ENCODE results near the gene OR10S1. TPM values are rescaled to one million over a fixed set of nuclear protein-coding genes. Genes with fewer than 3 reads are reported as not detected.
"Not testable (repeated sequence)": the region's sequence is repeated elsewhere in the genome, so short reads cannot be mapped to it uniquely, and the experiment has no call there.

The OR10S1 gene
- not detected for total RNA-seq

- no peaks in the 10 kb centered on the region for H3K9me3 ChIP-seq
- TF ChIP-seq POLR2A (IDR thresholded peaks at IDR 0.05): no peak
- no peak for TF ChIP-seq CTCF (IDR thresholded peaks at IDR 0.05)
- H3K4me3 ChIP-seq: no peak within 1 kb of the TSS
- H3K36me3 ChIP-seq: no peaks in the 10 kb centered on the region
- no peaks in the 10 kb centered on the region for H3K27me3 ChIP-seq
- H3K27ac ChIP-seq: no peak within 1 kb of the TSS
- H3K4me1 ChIP-seq: no peaks in the 10 kb centered on the region
- no peak for DNase-seq
These were observed at the start of gene OR10S1 for GRCh38 chr11:123977731-123978347. OR10S1 (minus strand) TSS chr11:123977781; CDS start chr11:123977664, 117 bp downstream.

- TF ChIP-seq CTCF (IDR thresholded peaks at IDR 0.05) (no peak), POLR2A (IDR thresholded peaks at IDR 0.05) (no peak)
- H3K27me3 ChIP-seq: no peaks in the 10 kb centered on the region
- no peak within 1 kb of the TSS for H3K27ac ChIP-seq
These were observed 48.9 kb upstream of the OR10S1 start, which contains the start of gene OR10G8 for GRCh38 chr11:124026498-124026897. OR10G8 (plus strand) TSS chr11:124026798; CDS start chr11:124029623, 2,825 bp downstream.

GRCh38 chr11:124015837-124016236 is 38.3 kb upstream of the OR10S1 start:
- not testable (repeated sequence) for H3K4me3 ChIP-seq, H3K27me3 ChIP-seq, H3K4me1 ChIP-seq, H3K9me3 ChIP-seq, H3K36me3 ChIP-seq, H3K27ac ChIP-seq, DNase-seq

More at GRCh38 chr11:124026498-124026897, 48.9 kb upstream of the OR10S1 start, which contains the start of gene OR10G8:
- H3K9me3 ChIP-seq: no peaks in the 10 kb centered on the region
- no peaks in the 10 kb centered on the region for H3K36me3 ChIP-seq
- DNase-seq: no peak
- H3K4me3 ChIP-seq: no peak within 1 kb of the TSS
- H3K4me1 ChIP-seq: no peaks in the 10 kb centered on the region

- no peak for DNase-seq
- H3K36me3 ChIP-seq: no peaks in the 10 kb centered on the region
- no peaks in the 10 kb centered on the region for H3K4me1 ChIP-seq
- no peak within 1 kb of the TSS for H3K27ac ChIP-seq
- no peaks in the 10 kb centered on the region for H3K9me3 ChIP-seq
- TF ChIP-seq CTCF (IDR thresholded peaks at IDR 0.05): no peak
- TF ChIP-seq POLR2A (IDR thresholded peaks at IDR 0.05): no peak
- no peaks in the 10 kb centered on the region for H3K27me3 ChIP-seq
- no peak within 1 kb of the TSS for H3K4me3 ChIP-seq
These were observed 35.1 kb upstream of the OR10S1 start, which contains the start of gene OR10G4 for GRCh38 chr11:124012697-124013096. OR10G4 (plus strand) TSS chr11:124012997; CDS start chr11:124015575, 2,578 bp downstream.

- H3K4me1 ChIP-seq: no peaks in the 10 kb centered on the region
- no peaks in the 10 kb centered on the region for H3K36me3 ChIP-seq
- no peak for TF ChIP-seq CTCF (IDR thresholded peaks at IDR 0.05)
- TF ChIP-seq POLR2A (IDR thresholded peaks at IDR 0.05): no peak
- H3K9me3 ChIP-seq: no peaks in the 10 kb centered on the region
- H3K27me3 ChIP-seq: no peaks in the 10 kb centered on the region
- H3K27ac ChIP-seq: no peak within 1 kb of the TSS
- no peak for DNase-seq
- H3K4me3 ChIP-seq: no peak within 1 kb of the TSS
These were observed 17.5 kb upstream of the OR10S1 start, which contains the start of gene OR10G6 for GRCh38 chr11:123995119-123995518. OR10G6 (minus strand) TSS chr11:123995161; CDS start chr11:123995161, 0 bp downstream.

- TF ChIP-seq CTCF (IDR thresholded peaks at IDR 0.05) (no peak), POLR2A (IDR thresholded peaks at IDR 0.05) (no peak)
These were observed 1.7 kb upstream of the OR10S1 start for GRCh38 chr11:123979311-123979710.

More at GRCh38 chr11:123979311-123979710, 1.7 kb upstream of the OR10S1 start:
- no peak for DNase-seq
- Histone ChIP-seq H3K4me1 (no peaks in the 10 kb centered on the region), H3K36me3 (no peaks in the 10 kb centered on the region), H3K27ac (no peak overlapping the region), H3K4me3 (no peak overlapping the region), H3K9me3 (no peaks in the 10 kb centered on the region), H3K27me3 (no peaks in the 10 kb centered on the region)
